Neural crest cell (in vitro differentiated cells): ENCODE results near the gene SLC2A14. TPM values are rescaled to one million over a fixed set of nuclear protein-coding genes. Genes with fewer than 3 reads are reported as not detected.
"Not testable (repeated sequence)": the region's sequence is repeated elsewhere in the genome, so short reads cannot be mapped to it uniquely, and the experiment has no call there.

Experiments used
- DNase-seq: peaks from one replicate; pipeline ENCODE4 v3.0.0; 2021; ENCODE audit warnings: low read depth, mixed read lengths, low spot score
- H3K27ac Mint-ChIP-seq: one replicate; pipeline ENCODE4 v1.8.0; 2021; ENCODE audit warnings: mild to moderate bottlenecking, mixed read lengths; ENCODE audit not compliant: unreplicated experiment
- H3K27me3 Mint-ChIP-seq: 2 replicates; pipeline ENCODE4 v1.8.0; 2021; ENCODE audit warnings: low read depth, mild to moderate bottlenecking, mixed read lengths
- H3K36me3 Mint-ChIP-seq: 2 replicates; pipeline ENCODE4 v1.8.0; 2021; ENCODE audit warnings: low read depth, mild to moderate bottlenecking, mixed read lengths
- H3K4me1 Mint-ChIP-seq: 2 replicates; pipeline ENCODE4 v1.8.0; 2021; ENCODE audit warnings: mixed read lengths
- H3K4me3 Mint-ChIP-seq: one replicate; pipeline ENCODE4 v1.8.0; 2021; ENCODE audit warnings: mild to moderate bottlenecking, mixed read lengths
- H3K9me3 Mint-ChIP-seq: 2 replicates; pipeline ENCODE4 v1.8.0; 2021; ENCODE audit warnings: mixed read lengths
- total RNA-seq: library from RNA; stranded (reverse); gene quantifications from 2 replicates; pipeline ENCODE4 v1.2.1, GENCODE V29; 2021
- TF ChIP-seq, protein P1 (sequence below): fragments of 200-600 bp; sonication (generic); conservative IDR thresholded peaks from 2 replicates; pipeline ENCODE4 v1.5.0; 2021; ENCODE audit warnings: antibody characterized with exemption, mild to moderate bottlenecking

SLC2A14 gene
- total RNA-seq, 1 donor from 2014 or later: 1.8 TPM

DNA sequence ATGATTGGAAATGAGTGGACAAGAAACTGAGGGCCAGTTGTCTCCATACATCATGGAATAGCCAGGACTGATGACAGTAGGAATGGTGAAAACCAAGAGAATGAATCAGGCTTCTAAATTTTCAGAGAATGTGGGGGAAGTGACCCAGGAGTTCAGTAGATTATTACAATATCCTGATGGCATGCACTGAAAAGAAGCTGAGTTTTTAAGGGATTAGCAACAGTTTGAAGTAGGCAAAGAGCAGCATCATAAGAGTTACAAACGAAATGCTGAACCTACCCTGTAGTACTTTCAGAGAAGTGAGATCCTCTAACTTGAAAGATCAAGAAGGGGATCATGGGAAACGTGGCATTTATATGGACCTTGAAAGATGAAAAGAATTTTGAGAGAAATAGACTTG lies 13.2 kb downstream of the SLC2A14 start:
- no peak overlapping the region for H3K4me3 Mint-ChIP-seq
- H3K9me3 Mint-ChIP-seq: no peaks in the 10 kb centered on the region
- TF ChIP-seq, protein P1, sequence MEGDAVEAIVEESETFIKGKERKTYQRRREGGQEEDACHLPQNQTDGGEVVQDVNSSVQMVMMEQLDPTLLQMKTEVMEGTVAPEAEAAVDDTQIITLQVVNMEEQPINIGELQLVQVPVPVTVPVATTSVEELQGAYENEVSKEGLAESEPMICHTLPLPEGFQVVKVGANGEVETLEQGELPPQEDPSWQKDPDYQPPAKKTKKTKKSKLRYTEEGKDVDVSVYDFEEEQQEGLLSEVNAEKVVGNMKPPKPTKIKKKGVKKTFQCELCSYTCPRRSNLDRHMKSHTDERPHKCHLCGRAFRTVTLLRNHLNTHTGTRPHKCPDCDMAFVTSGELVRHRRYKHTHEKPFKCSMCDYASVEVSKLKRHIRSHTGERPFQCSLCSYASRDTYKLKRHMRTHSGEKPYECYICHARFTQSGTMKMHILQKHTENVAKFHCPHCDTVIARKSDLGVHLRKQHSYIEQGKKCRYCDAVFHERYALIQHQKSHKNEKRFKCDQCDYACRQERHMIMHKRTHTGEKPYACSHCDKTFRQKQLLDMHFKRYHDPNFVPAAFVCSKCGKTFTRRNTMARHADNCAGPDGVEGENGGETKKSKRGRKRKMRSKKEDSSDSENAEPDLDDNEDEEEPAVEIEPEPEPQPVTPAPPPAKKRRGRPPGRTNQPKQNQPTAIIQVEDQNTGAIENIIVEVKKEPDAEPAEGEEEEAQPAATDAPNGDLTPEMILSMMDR: no peak
- no peaks in the 10 kb centered on the region for H3K36me3 Mint-ChIP-seq
- no peak overlapping the region for H3K27ac Mint-ChIP-seq
- H3K27me3 Mint-ChIP-seq: peaks cover 4% of the 10 kb centered on the region
- DNase-seq: no peak
- H3K4me1 Mint-ChIP-seq: peaks cover 4% of the 10 kb centered on the region

DNA sequence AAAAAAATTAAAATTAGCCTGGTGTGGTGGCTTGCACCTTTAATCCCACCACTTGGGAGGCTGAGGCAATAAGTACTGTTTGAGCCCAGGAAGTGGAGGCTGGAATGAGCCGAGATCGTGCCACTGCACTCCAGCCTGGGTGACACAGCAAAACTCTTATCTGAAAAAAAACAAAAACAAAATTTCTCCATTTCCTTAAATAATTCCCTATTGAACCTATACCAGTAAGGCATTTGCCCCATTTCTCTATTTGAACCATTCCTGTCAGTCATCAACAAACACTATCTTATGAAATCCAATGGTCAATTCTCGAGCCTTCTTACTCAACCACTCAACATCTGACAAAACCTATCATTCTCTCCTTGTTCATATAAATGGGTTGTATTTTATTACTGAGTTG lies 14.7 kb downstream of the SLC2A14 start:
- no peaks in the 10 kb centered on the region for H3K36me3 Mint-ChIP-seq
- TF ChIP-seq, protein P1: no peak
- no peaks in the 10 kb centered on the region for H3K9me3 Mint-ChIP-seq
- peaks cover 4% of the 10 kb centered on the region for H3K4me1 Mint-ChIP-seq
- H3K27me3 Mint-ChIP-seq: peaks cover 4% of the 10 kb centered on the region
- DNase-seq: no peak
- no peak overlapping the region for H3K27ac Mint-ChIP-seq
- no peak overlapping the region for H3K4me3 Mint-ChIP-seq

DNA sequence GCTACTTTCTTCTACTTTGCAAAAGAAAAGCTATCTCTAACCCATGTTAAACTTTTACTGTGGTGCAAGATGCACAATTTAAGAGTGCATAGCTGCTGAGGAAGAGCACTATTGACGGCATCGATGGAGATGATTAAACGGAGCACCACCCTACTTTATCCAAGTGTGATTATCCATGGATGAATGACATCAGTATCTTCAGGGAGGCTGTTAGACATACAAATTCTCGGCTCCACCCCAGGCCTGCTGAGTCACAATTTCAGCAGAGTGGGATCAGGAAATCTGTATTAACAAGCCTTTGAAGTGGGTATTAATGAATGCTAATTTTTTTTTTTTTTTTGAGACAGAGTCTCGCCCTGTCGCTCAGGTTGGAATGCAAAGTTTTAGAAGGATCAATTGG lies 16.2 kb downstream of the SLC2A14 start:
- Mint-ChIP-seq H3K27ac (no peak overlapping the region), H3K4me1 (peaks cover 9% of the 10 kb centered on the region), H3K36me3 (no peaks in the 10 kb centered on the region), H3K9me3 (no peaks in the 10 kb centered on the region), H3K27me3 (peaks cover 3% of the 10 kb centered on the region), H3K4me3 (no peak overlapping the region)
- TF ChIP-seq, protein P1: no peak
- DNase-seq: no peak

DNA sequence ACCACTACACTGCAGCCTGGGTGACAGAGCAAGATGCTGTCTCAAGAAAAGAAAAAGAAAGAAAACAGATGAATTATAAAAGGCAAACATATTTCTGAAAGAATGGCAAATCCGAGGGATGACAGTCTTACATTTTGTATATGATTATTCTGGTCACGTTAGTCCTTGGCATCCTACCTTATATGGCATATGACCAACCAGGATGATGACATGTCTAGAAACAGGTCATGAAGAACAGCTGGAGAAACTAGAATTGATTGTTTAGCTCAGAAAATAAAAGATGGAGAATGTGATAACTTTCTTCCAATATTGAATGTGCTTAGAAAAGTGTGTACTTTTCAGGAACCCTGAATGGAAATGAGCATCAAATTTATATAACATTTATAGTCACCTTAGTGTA lies 19.2 kb downstream of the SLC2A14 start:
- peaks cover 7% of the 10 kb centered on the region for H3K4me1 Mint-ChIP-seq
- TF ChIP-seq, protein P1: no peak
- H3K27me3 Mint-ChIP-seq: no peaks in the 10 kb centered on the region
- no peak overlapping the region for H3K4me3 Mint-ChIP-seq
- no peak overlapping the region for H3K27ac Mint-ChIP-seq
- no peaks in the 10 kb centered on the region for H3K9me3 Mint-ChIP-seq
- no peaks in the 10 kb centered on the region for H3K36me3 Mint-ChIP-seq
- DNase-seq: no peak

DNA sequence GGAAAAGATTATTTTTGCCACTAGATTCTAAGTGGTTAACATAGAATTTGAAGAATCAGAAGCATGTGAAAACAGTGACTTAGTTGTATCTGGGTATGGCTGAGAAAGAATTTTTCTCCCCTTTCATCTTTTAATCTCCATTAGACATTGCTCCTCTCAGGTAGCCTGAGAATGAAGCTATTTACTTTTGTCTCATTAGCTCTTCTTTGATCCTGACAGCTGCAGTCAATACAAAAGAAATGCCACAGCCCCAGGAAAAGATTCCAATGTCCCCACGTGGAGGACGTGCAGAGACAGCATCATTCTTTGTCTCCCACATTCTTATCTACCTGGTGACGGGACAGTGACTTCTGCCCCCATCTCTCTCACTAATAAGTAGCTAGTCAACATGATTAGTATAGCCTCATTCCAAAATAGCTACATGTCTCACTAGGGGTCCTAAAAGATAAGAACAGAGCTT lies 21.1 kb downstream of the SLC2A14 start:
- H3K27ac Mint-ChIP-seq, H3K36me3 Mint-ChIP-seq, DNase-seq, H3K27me3 Mint-ChIP-seq, H3K9me3 Mint-ChIP-seq, H3K4me3 Mint-ChIP-seq: not testable (repeated sequence)
- H3K4me1 Mint-ChIP-seq: peaks cover 20% of the 10 kb centered on the region

DNA sequence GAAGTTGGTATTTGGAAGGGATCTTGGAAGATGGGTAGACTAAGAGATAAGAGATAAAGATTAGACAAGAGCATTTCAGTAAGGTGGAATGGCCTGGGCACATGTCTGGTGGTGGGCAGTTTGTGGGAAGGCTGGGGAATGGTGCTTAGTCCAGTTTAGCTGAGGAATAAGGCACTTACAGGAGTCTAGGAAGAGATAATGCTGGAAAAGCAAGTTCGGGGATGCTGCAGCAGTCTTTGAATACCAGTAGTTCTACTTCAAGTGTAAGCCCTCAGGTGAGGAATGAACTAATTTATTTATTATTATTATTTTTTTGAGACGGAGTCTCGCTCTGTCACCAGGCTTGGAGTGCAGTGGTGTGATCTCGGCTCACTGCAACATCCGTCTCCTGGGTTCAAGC lies 22.6 kb downstream of the SLC2A14 start:
- H3K27ac Mint-ChIP-seq, H3K9me3 Mint-ChIP-seq, H3K36me3 Mint-ChIP-seq, H3K27me3 Mint-ChIP-seq, H3K4me3 Mint-ChIP-seq, DNase-seq: not testable (repeated sequence)
- peaks cover 20% of the 10 kb centered on the region for H3K4me1 Mint-ChIP-seq

DNA sequence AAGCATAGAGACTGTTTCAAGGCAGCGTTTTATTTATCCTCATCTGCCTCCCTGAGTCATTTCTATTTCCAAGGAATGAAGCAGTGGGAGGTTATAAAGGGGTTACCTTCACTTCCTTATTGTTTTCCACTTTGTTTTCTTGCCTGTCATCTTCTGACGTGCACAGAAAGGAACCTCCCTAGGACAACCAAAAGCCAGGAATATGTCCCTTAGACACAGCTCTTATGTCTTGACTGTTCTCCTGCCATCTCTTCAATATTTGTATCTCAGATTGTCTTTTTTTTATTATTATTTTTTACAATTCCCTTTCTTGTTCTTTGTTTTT lies 24.7 kb downstream of the SLC2A14 start:
- DNase-seq, H3K4me3 Mint-ChIP-seq, H3K27ac Mint-ChIP-seq, H3K9me3 Mint-ChIP-seq, H3K27me3 Mint-ChIP-seq, H3K36me3 Mint-ChIP-seq: not testable (repeated sequence)
- H3K4me1 Mint-ChIP-seq: peaks cover 28% of the 10 kb centered on the region

DNA sequence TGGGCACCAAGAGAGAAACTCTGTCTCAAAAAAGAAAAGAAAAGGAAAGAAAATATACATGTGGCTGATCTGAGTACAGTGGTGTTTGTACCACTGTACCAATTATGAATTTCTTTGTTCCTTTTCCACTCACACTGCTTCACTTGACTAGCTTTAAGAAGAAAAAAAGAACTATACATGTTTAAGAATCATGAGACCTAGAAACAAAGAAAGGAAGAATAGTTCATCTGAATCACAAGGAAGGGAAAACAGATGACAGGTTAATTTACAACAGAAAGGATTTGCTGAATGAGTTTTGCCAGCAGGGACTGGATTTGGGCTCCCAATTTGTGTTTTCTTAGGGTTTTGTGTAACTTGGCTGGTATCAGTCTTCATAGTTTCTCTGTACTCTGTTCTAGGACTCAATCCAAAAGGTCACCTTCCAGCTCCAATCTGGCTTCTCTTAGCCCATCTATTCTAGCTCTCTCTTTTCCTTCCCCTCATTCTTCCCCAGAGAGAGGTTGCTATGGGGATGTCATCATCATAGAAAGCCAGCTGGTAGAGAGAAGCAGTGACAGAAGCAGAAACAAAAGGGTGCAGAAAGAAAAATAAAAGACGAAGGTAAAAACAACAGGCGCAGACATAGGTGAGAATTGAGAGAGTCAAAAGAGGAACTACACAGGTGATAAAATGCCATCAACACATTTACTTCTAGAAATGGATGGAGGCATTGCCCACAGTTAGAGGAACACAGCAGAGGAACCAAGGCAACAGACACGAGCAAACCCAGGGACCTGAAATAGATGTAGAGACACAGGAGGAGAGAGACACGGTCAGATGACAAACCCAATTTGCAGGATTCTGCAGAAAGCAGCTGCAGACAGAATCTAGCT lies 25.3 kb downstream of the SLC2A14 start:
- H3K4me3 Mint-ChIP-seq, H3K36me3 Mint-ChIP-seq, H3K9me3 Mint-ChIP-seq, H3K27me3 Mint-ChIP-seq, DNase-seq: not testable (repeated sequence)
- H3K4me1 Mint-ChIP-seq: peaks cover 28% of the 10 kb centered on the region
- H3K27ac Mint-ChIP-seq: peak overlapping the region; percentile 22
